PC-3 (cell line): Measurements from ENCODE around the gene DNAJC11. TPM values are rescaled to one million over a fixed set of nuclear protein-coding genes. Genes with fewer than 3 reads are reported as not detected.

Experiments
- ATAC-seq: fragments of 200-7000 bp; cut with Tn5 transposase; 2 replicates; pipeline ENCODE4 v1.9.1; 2020; ENCODE audit warnings: mild to moderate bottlenecking, moderate library complexity
- BruUV-seq: library from RNA; stranded (reverse); fragments of 400-500 nt; replicated peaks from 2 replicates; lab custom pipeline; 2021; lab: Mats Ljungman, UMichigan
- CTCF ChIA-PET: fragments of 300-600 bp; sonication (Branson Sonifier 250); formaldehyde crosslinking; loops from one replicate; lab custom pipeline; 2022; ENCODE audit warnings: antibody characterized with exemption; lab: Charles Lee
- POLR2A ChIA-PET: fragments of 300-600 bp; sonication (Branson Sonifier 250); formaldehyde crosslinking; loops from one replicate; lab custom pipeline; 2022; ENCODE audit warnings: antibody characterized with exemption; ENCODE audit not compliant: unreplicated experiment; lab: Charles Lee
- DNase-seq: peaks from one replicate; pipeline ENCODE4 v3.0.0-alpha.2; 2015
- H2AFZ ChIP-seq: fragments of 300-600 bp; sonication (generic); 2 replicates; pipeline ENCODE4 v1.6.0; 2016; ENCODE audit warnings: antibody characterized with exemption, low read length
- H3F3A ChIP-seq: fragments of 300-600 bp; sonication (generic); one replicate; pipeline ENCODE4 v1.6.0; 2017; ENCODE audit warnings: antibody characterized with exemption, low read length, control low read depth, mild to moderate bottlenecking; ENCODE audit not compliant: unreplicated experiment
- H3K27ac ChIP-seq: fragments of 300-600 bp; sonication (generic); 2 replicates; pipeline ENCODE4 v1.5.1; 2016; ENCODE audit warnings: mild to moderate bottlenecking, low read length
- H3K27me3 ChIP-seq: fragments of 300-600 bp; sonication (generic); 2 replicates; pipeline ENCODE4 v1.6.1; 2016; ENCODE audit warnings: low read length, mixed read lengths
- H3K36me3 ChIP-seq: fragments of 300-600 bp; sonication (generic); 2 replicates; pipeline ENCODE4 v1.6.1; 2016; ENCODE audit warnings: low read depth, mixed run types, low read length, mixed read lengths
- H3K4me1 ChIP-seq: fragments of 300-600 bp; sonication (generic); 2 replicates; pipeline ENCODE4 v1.5.1; 2016; ENCODE audit warnings: low read length; ENCODE audit not compliant: insufficient read depth
- H3K4me2 ChIP-seq: fragments of 300-600 bp; sonication (generic); 2 replicates; pipeline ENCODE4 v1.6.0; 2016; ENCODE audit warnings: low read length
- H3K4me3 ChIP-seq: fragments of 300-600 bp; sonication (generic); 2 replicates; pipeline ENCODE4 v1.5.1; 2016; ENCODE audit warnings: mild to moderate bottlenecking, low read length, mixed read lengths
- H3K79me2 ChIP-seq: fragments of 300-600 bp; sonication (generic); 2 replicates; pipeline ENCODE4 v1.6.1; 2017; ENCODE audit warnings: low read length, mixed read lengths
- H3K9ac ChIP-seq: fragments of 300-600 bp; sonication (generic); 2 replicates; pipeline ENCODE4 v1.6.0; 2016; ENCODE audit warnings: mild to moderate bottlenecking, low read length
- H3K9me2 ChIP-seq: fragments of 300-600 bp; sonication (generic); replicated peaks from 2 replicates; pipeline ENCODE4 v1.6.1; 2016; ENCODE audit warnings: mixed run types, low read length, mixed read lengths
- H3K9me3 ChIP-seq: fragments of 300-600 bp; sonication (generic); 2 replicates; pipeline ENCODE4 v1.6.1; 2016; ENCODE audit warnings: low read length, mixed read lengths
- H4K20me1 ChIP-seq: fragments of 300-600 bp; sonication (generic); 2 replicates; pipeline ENCODE4 v1.6.1; 2016; ENCODE audit warnings: low read length, mixed read lengths
- EZH2 ChIP-seq: fragments of 300-600 bp; sonication (generic); IDR thresholded peaks from one replicate; pipeline ENCODE4 v1.6.1; 2017; ENCODE audit warnings: antibody characterized with exemption, mild to moderate bottlenecking, low read length; ENCODE audit not compliant: unreplicated experiment
- EZH2phosphoT487 ChIP-seq: fragments of 300-600 bp; sonication (generic); IDR thresholded peaks from 2 replicates; pipeline ENCODE4 v1.6.1; 2018; ENCODE audit warnings: mild to moderate bottlenecking, antibody characterized with exemption, low read length, borderline replicate concordance
- intact Hi-C: fragments of 100-400 bp; cut with micrococcal nuclease; formaldehyde crosslinking; loops from 2 replicates; pipeline ENCODE4 v1.9.0; 2023
- total RNA-seq: library from RNA; depleted of rRNA; stranded (reverse); fragments of >200 nt; gene quantifications from 2 replicates; pipeline ENCODE4 v1.2.3, GENCODE V29; 2014
- TF ChIP-seq, protein P1 (sequence below): fragments of 300-600 bp; sonication (generic); conservative IDR thresholded peaks from 2 replicates; pipeline ENCODE4 v1.5.1; 2017; ENCODE audit warnings: antibody characterized with exemption, low read depth, mild to moderate bottlenecking, low read length

DNAJC11 gene
- total RNA-seq, 1 experiment from 2014 or later: 105 TPM

DNA sequence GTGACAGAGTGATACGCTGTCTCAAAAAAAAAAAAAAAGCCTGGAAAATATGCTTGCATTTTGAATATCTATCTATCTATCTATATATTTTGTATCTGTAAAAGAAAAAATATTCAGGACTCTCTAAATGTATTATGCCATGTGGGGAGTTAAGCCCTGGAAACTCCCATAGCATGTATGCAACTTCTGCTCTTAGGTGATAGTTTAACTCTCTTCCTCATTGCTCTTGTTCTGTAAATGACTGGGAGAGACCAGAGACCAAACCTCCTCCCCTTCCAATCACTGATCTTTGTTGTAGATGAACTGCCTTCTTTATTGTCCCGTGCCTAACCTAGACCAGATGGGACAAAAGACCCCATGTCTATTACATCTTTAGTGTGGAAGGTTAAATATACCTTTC lies 46.1 kb upstream of the DNAJC11 start:
- peaks cover 48% of the 10 kb centered on the region for H3K27me3 ChIP-seq
- no peak overlapping the region for H3K4me3 ChIP-seq
- no peaks in the 10 kb centered on the region for H4K20me1 ChIP-seq
- no peaks in the 10 kb centered on the region for H3K36me3 ChIP-seq
- no peak overlapping the region for H3K4me2 ChIP-seq
- peaks cover 13% of the 10 kb centered on the region for H3K4me1 ChIP-seq
- H3K27ac ChIP-seq: no peak overlapping the region
- ATAC-seq (no peak), DNase-seq (no peak)
- no TSS peak for BruUV-seq
- H2AFZ ChIP-seq: no peak overlapping the region
- intact Hi-C loops: no loop called here
- no peaks in the 10 kb centered on the region for H3K9me3 ChIP-seq
- POLR2A ChIA-PET: no interaction called here
- CTCF ChIA-PET: no interaction called here
- H3K79me2 ChIP-seq: no peaks in the 10 kb centered on the region
- H3K9me2 ChIP-seq: no peaks in the 10 kb centered on the region
- no peaks in the 10 kb centered on the region for H3F3A ChIP-seq
- TF ChIP-seq, protein P1, sequence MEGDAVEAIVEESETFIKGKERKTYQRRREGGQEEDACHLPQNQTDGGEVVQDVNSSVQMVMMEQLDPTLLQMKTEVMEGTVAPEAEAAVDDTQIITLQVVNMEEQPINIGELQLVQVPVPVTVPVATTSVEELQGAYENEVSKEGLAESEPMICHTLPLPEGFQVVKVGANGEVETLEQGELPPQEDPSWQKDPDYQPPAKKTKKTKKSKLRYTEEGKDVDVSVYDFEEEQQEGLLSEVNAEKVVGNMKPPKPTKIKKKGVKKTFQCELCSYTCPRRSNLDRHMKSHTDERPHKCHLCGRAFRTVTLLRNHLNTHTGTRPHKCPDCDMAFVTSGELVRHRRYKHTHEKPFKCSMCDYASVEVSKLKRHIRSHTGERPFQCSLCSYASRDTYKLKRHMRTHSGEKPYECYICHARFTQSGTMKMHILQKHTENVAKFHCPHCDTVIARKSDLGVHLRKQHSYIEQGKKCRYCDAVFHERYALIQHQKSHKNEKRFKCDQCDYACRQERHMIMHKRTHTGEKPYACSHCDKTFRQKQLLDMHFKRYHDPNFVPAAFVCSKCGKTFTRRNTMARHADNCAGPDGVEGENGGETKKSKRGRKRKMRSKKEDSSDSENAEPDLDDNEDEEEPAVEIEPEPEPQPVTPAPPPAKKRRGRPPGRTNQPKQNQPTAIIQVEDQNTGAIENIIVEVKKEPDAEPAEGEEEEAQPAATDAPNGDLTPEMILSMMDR: no peak
- TF ChIP-seq EZH2 (no peak), EZH2phosphoT487 (no peak)
- H3K9ac ChIP-seq: no peak overlapping the region

DNA sequence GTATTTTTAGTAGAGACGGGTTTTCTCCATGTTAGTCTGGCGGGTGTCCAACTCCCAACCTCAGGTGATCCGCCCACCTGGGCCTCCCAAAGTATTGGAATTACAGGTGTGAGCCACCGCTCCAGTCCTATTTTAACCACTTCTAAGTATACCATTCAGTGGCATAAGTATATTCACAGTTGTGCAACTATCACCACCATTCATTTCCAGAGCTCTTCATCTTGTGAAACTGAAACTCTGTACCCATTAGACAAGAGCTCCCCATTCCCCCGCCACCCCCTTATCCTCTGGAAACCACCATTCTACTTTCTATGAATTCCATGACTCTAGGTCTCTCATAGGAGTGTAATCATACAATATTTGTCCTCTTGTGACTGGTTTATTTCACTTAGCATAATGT lies 43.5 kb upstream of the DNAJC11 start:
- intact Hi-C loops: no loop called here
- BruUV-seq: no TSS peak
- POLR2A ChIA-PET: no interaction called here

More for the DNA sequence above, 43.5 kb upstream of the DNAJC11 start:
- H3K4me3 ChIP-seq: no peak overlapping the region
- H3K9ac ChIP-seq: no peak overlapping the region
- no peaks in the 10 kb centered on the region for H4K20me1 ChIP-seq
- no peak overlapping the region for H2AFZ ChIP-seq
- DNase-seq (no peak), ATAC-seq (no peak)
- H3K27ac ChIP-seq: no peak overlapping the region
- no peak for TF ChIP-seq EZH2
- TF ChIP-seq, protein P1: no peak
- TF ChIP-seq EZH2phosphoT487: no peak
- no peaks in the 10 kb centered on the region for H3F3A ChIP-seq
- H3K9me3 ChIP-seq: no peaks in the 10 kb centered on the region
- H3K36me3 ChIP-seq: no peaks in the 10 kb centered on the region
- peaks cover 38% of the 10 kb centered on the region for H3K27me3 ChIP-seq
- CTCF ChIA-PET: no interaction called here
- no peak overlapping the region for H3K4me2 ChIP-seq
- peaks cover 13% of the 10 kb centered on the region for H3K4me1 ChIP-seq
- H3K79me2 ChIP-seq: no peaks in the 10 kb centered on the region
- H3K9me2 ChIP-seq: no peaks in the 10 kb centered on the region
